GM19455 (cell line): ENCODE data around the gene KANK4.

Experiments
- ATAC-seq: cut with Tn5 transposase; IDR thresholded peaks from one replicate; pipeline ENCODE4 v1.9.1; 2021; ENCODE audit not compliant: unreplicated experiment

The KANK4 gene

GRCh38 chr1:62213075-62213914 lies 105.9 kb downstream of the KANK4 start:
- ATAC-seq = no peak

GRCh38 chr1:62212411-62212810 lies 106.8 kb downstream of the KANK4 start:
- ATAC-seq = no peak

- no peak for ATAC-seq
Observed at GRCh38 chr1:62210960-62211359, 108.3 kb downstream of the KANK4 start.

- no peak for ATAC-seq
Observed at GRCh38 chr1:62209931-62210595, 109.2 kb downstream of the KANK4 start.

GRCh38 chr1:62208970-62209369 lies 110.3 kb downstream of the KANK4 start:
- ATAC-seq = no peak

- no peak for ATAC-seq
Observed at GRCh38 chr1:62208087-62208486, 111.1 kb downstream of the KANK4 start.

GRCh38 chr1:62207187-62207586 lies 112.0 kb downstream of the KANK4 start:
- no peak for ATAC-seq

- no peak for ATAC-seq
Observed at GRCh38 chr1:62198781-62199125, 120.5 kb downstream of the KANK4 start.

- no peak for ATAC-seq
Observed at GRCh38 chr1:62198069-62198780, 121.0 kb downstream of the KANK4 start.

GRCh38 chr1:62196086-62196690 lies 123.0 kb downstream of the KANK4 start:
- ATAC-seq = no peak

GRCh38 chr1:62194651-62195544 lies 124.3 kb downstream of the KANK4 start, which contains the start of gene L1TD1:
L1TD1 (plus strand) TSS chr1:62194849; CDS start chr1:62206629, 11,780 bp downstream.
- no peak for ATAC-seq

GRCh38 chr1:62188111-62188510 lies 131.1 kb downstream of the KANK4 start:
- no peak for ATAC-seq

- no peak for ATAC-seq
Observed at GRCh38 chr1:62187548-62187947, 131.7 kb downstream of the KANK4 start.
